ENCODE data around the gene CRELD1.

DNA sequence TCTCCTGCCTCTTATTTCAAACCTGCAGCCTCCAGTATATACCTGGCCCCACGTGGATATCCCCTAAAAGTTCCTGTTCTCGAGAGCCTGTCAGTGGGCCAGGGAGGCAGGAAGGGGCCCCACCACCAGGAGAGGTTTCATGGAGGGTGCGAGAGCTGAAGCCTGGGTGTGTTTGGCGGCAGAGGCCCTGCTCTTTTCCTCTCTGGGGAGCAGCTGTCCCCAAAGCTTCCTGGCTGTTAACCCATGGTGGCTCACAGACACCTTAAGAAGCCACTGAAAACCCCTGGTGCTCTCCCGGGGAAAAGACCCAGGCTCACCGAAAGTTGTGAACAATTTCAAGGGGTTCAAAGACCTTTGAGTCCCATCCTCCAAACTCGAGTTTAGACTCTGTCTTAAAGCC is 17.5 kb downstream of the CRELD1 start:
- TF ChIP-seq, protein P1, sequence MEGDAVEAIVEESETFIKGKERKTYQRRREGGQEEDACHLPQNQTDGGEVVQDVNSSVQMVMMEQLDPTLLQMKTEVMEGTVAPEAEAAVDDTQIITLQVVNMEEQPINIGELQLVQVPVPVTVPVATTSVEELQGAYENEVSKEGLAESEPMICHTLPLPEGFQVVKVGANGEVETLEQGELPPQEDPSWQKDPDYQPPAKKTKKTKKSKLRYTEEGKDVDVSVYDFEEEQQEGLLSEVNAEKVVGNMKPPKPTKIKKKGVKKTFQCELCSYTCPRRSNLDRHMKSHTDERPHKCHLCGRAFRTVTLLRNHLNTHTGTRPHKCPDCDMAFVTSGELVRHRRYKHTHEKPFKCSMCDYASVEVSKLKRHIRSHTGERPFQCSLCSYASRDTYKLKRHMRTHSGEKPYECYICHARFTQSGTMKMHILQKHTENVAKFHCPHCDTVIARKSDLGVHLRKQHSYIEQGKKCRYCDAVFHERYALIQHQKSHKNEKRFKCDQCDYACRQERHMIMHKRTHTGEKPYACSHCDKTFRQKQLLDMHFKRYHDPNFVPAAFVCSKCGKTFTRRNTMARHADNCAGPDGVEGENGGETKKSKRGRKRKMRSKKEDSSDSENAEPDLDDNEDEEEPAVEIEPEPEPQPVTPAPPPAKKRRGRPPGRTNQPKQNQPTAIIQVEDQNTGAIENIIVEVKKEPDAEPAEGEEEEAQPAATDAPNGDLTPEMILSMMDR (IDR thresholded peaks at IDR 0.05): no peak
- TF ChIP-seq POLR2A (IDR thresholded peaks at IDR 0.05): no peak
